IMR-90 (cell line): ENCODE results near the gene RHOT2. TPM values are rescaled to one million over a fixed set of nuclear protein-coding genes. Genes with fewer than 3 reads are reported as not detected.
A peak's percentile ranks its signal among the peaks of the same experiment; 100 is the strongest.

ENCODE experiments used
- ATAC-seq: fragments of 200-7000 bp; cut with Tn5 transposase; 2 replicates; pipeline ENCODE4 v1.9.1; 2020; ENCODE audit warnings: low read depth, mild to moderate bottlenecking, moderate library complexity
- BruUV-seq: library from RNA; stranded (reverse); fragments of 400-500 nt; replicated peaks from 2 replicates; lab custom pipeline; 2021; lab: Mats Ljungman, UMichigan
- CTCF ChIA-PET: fragments of 300-600 bp; formaldehyde crosslinking; extraction: SDS; loops from one replicate; lab custom pipeline; 2021; ENCODE audit warnings: antibody characterized with exemption; lab: Yijun Ruan, JAX
- POLR2A ChIA-PET: fragments of 300-600 bp; sonication (Branson Sonifier 250); formaldehyde crosslinking; loops from one replicate; lab custom pipeline; 2022; ENCODE audit warnings: antibody characterized with exemption; ENCODE audit not compliant: unreplicated experiment; lab: Charles Lee
- DNase-seq: peaks from one replicate; pipeline ENCODE4 v3.0.0; 2013
- H2AFZ ChIP-seq: replicated peaks from 2 replicates; pipeline ENCODE3; 2013; ENCODE audit warnings: low read length, mild to moderate bottlenecking; ENCODE audit not compliant: poor library complexity
- H2AK5ac ChIP-seq: 2 replicates; pipeline ENCODE4 v1.6.1; 2013; ENCODE audit warnings: low read depth, low read length, inconsistent platforms
- H2AK9ac ChIP-seq: replicated peaks from 2 replicates; pipeline ENCODE3; 2013; ENCODE audit warnings: mild to moderate bottlenecking, low read depth, low read length, moderate library complexity; ENCODE audit not compliant: poor library complexity
- H2BK120ac ChIP-seq: 2 replicates; pipeline ENCODE4 v1.6.1; 2013; ENCODE audit warnings: low read depth, low read length, inconsistent platforms
- H2BK15ac ChIP-seq: 3 replicates; pipeline ENCODE4 v1.6.1; 2013; ENCODE audit warnings: low read depth, low read length, inconsistent platforms
- H2BK20ac ChIP-seq: 2 replicates; pipeline ENCODE4 v1.6.1; 2013; ENCODE audit warnings: low read depth, mild to moderate bottlenecking, inconsistent platforms, low read length, moderate library complexity
- H2BK5ac ChIP-seq: 2 replicates; pipeline ENCODE4 v1.6.1; 2013; ENCODE audit warnings: mild to moderate bottlenecking, low read depth, low read length, inconsistent platforms; ENCODE audit not compliant: poor library complexity, severe bottlenecking
- H3K14ac ChIP-seq: replicated peaks from 2 replicates; pipeline ENCODE4 v1.6.1; 2013; ENCODE audit warnings: low read depth, low read length, inconsistent platforms
- H3K18ac ChIP-seq: 2 replicates; pipeline ENCODE4 v1.6.1; 2013; ENCODE audit warnings: low read depth, low read length, control low read depth
- H3K23ac ChIP-seq: 2 replicates; pipeline ENCODE4 v1.6.1; 2013; ENCODE audit warnings: low read depth, low read length, inconsistent platforms
- H3K27ac ChIP-seq: 2 replicates; pipeline ENCODE4 v1.5.1; 2013; ENCODE audit warnings: mild to moderate bottlenecking, control low read depth, low read length; ENCODE audit not compliant: insufficient read depth
- H3K27me3 ChIP-seq: 2 replicates; pipeline ENCODE4 v1.6.1; 2013; ENCODE audit warnings: low read length; ENCODE audit not compliant: control insufficient read depth, insufficient read depth
- H3K36me3 ChIP-seq: 2 replicates; pipeline ENCODE4 v1.6.1; 2013; ENCODE audit warnings: low read length, mixed read lengths; ENCODE audit not compliant: control insufficient read depth, insufficient read depth
- H3K4ac ChIP-seq: 2 replicates; pipeline ENCODE4 v1.6.1; 2013; ENCODE audit warnings: low read depth, low read length, inconsistent platforms
- H3K4me1 ChIP-seq: 2 replicates; pipeline ENCODE4 v1.6.1; 2013; ENCODE audit warnings: low read length, mixed read lengths; ENCODE audit not compliant: control insufficient read depth, insufficient read depth
- H3K4me2 ChIP-seq: 2 replicates; pipeline ENCODE4 v1.6.1; 2013; ENCODE audit warnings: low read depth, mild to moderate bottlenecking, control low read depth, low read length, moderate library complexity
- H3K4me3 ChIP-seq: 2 replicates; pipeline ENCODE4 v1.5.1; 2013; ENCODE audit warnings: low read depth, mild to moderate bottlenecking, control low read depth, low read length, moderate library complexity; ENCODE audit not compliant: insufficient read depth
- H3K56ac ChIP-seq: 2 replicates; pipeline ENCODE4 v1.6.1; 2013; ENCODE audit warnings: low read length, inconsistent platforms; ENCODE audit not compliant: insufficient read depth; ENCODE audit errors: extremely low read depth
- H3K79me1 ChIP-seq, 2 experiments: 2 replicates each; pipeline ENCODE4 v1.6.1; 2013; ENCODE audit warnings: low read length in 2 of 2, inconsistent platforms in 1 of 2, low read depth in 1 of 2
- H3K9ac ChIP-seq: 2 replicates; pipeline ENCODE4 v1.6.1; 2013; ENCODE audit warnings: low read depth, low read length, control low read depth
- H3K9me1 ChIP-seq: 2 replicates; pipeline ENCODE4 v1.6.1; 2013; ENCODE audit warnings: low read length, inconsistent platforms; ENCODE audit not compliant: insufficient read depth
- H3K9me3 ChIP-seq: 2 replicates; pipeline ENCODE4 v1.6.1; 2013; ENCODE audit warnings: low read length; ENCODE audit not compliant: control insufficient read depth, insufficient read depth
- H4K20me1 ChIP-seq: 2 replicates; pipeline ENCODE4 v1.6.1; 2013; ENCODE audit warnings: low read length, inconsistent platforms; ENCODE audit not compliant: insufficient read depth
- H4K5ac ChIP-seq: 2 replicates; pipeline ENCODE4 v1.6.1; 2013; ENCODE audit warnings: mild to moderate bottlenecking, low read depth, low read length, control low read depth
- H4K8ac ChIP-seq, 2 experiments: 2 replicates each; pipeline ENCODE4 v1.6.1; 2013; ENCODE audit warnings: low read depth in 2 of 2, low read length in 2 of 2, control low read depth in 1 of 2, inconsistent platforms in 1 of 2
- H4K91ac ChIP-seq: 2 replicates; pipeline ENCODE4 v1.6.1; 2013; ENCODE audit warnings: low read depth, low read length, inconsistent platforms; ENCODE audit not compliant: insufficient read depth
- CEBPB ChIP-seq: IDR thresholded peaks from 2 replicates; pipeline ENCODE4 v1.6.1; 2012; ENCODE audit warnings: low read depth, low read length, improper control_type of control experiment
- FOS ChIP-seq: fragments of 150-350 bp; IDR thresholded peaks from 2 replicates; pipeline ENCODE4 v1.6.1; 2016; ENCODE audit warnings: low read depth, low read length
- MXI1 ChIP-seq: IDR thresholded peaks from 2 replicates; pipeline ENCODE4 v1.6.1; 2012; ENCODE audit warnings: low read depth, mild to moderate bottlenecking, low read length, moderate library complexity, borderline replicate concordance
- NFE2L2 ChIP-seq: fragments of 150-350 bp; IDR thresholded peaks from 2 replicates; pipeline ENCODE4 v1.6.1; 2016; ENCODE audit warnings: low read depth, mild to moderate bottlenecking, low read length
- USF2 ChIP-seq: fragments of 150-350 bp; IDR thresholded peaks from 2 replicates; pipeline ENCODE4 v1.6.1; 2017; ENCODE audit warnings: mild to moderate bottlenecking, antibody characterized with exemption, low read length, low read depth
- WGBS, 2 experiments: methylation state at CpG; one replicate each; pipeline versions ENCODE4 v1.1.5 to v1.1.7; 2013; ENCODE audit warnings: missing lambda C conversion rate in 2 of 2; ENCODE audit not compliant: insufficient read length in 1 of 2; ENCODE audit errors: extremely low coverage in 2 of 2; 5-methylcytosine and 5-hydroxymethylcytosine counted together
- dilution Hi-C: fragments of 300-500 bp; cut with HindIII; formaldehyde crosslinking; loops from one replicate; pipeline ENCODE4 v1.14.3; 2018; ENCODE audit warnings: low sequenced_read_pairs; ENCODE audit not compliant: unreplicated experiment
- in situ Hi-C: fragments of 300-500 bp; cut with MboI; formaldehyde crosslinking; loops from 3 replicates; pipeline ENCODE4 v1.14.3; 2019; ENCODE audit warnings: low sequenced_read_pairs, inconsistent platforms, mixed read lengths
- intact Hi-C: fragments of 100-400 bp; cut with micrococcal nuclease; formaldehyde crosslinking; loops from 2 replicates; pipeline ENCODE4 v1.10.0; 2022
- polyA plus RNA-seq, 3 experiments: library from polyadenylated mRNA; depleted of rRNA; stranded (reverse); fragments of >200 nt; gene quantifications; 2 replicates each; pipeline ENCODE4 v1.2.3, GENCODE V29; 2012; ENCODE audit warnings: low replicate concordance in 1 of 3
- total RNA-seq: library from RNA; depleted of rRNA; stranded (reverse); fragments of >200 nt; gene quantifications from 2 replicates; pipeline ENCODE4 v1.2.3, GENCODE V29; 2012

RHOT2 gene
- total and polyA plus RNA-seq, 2 of the 4 experiments (the other 2 are of a cell fraction), result 20.3 to 181 TPM

- in situ Hi-C loops (loop anchor here (25.0 kb wide), 1 partner anchor 361 kb away; the partner anchor contains the start of gene SSTR5), intact Hi-C loops (no loop called here), dilution Hi-C loops (no loop called here)
- no peak overlapping the region for H3K9ac ChIP-seq
- no peak overlapping the region for H3K14ac ChIP-seq
- CTCF ChIA-PET, result interaction anchor here (0.6 kb wide), 1 partner anchor 1194 kb away, joined by 3 read pairs; no protein-coding TSS in a partner anchor
- no peak overlapping the region for H3K23ac ChIP-seq
- H3K56ac ChIP-seq, result no peak overlapping the region
- no peaks in the 10 kb centered on the region for H3K4me1 ChIP-seq
- DNase-seq (no peak), ATAC-seq (peak; percentile 88)
- H2AK9ac ChIP-seq, result no peak overlapping the region
- H3K4me3 ChIP-seq, result no peak overlapping the region
- H2BK15ac ChIP-seq, result no peak overlapping the region
- H2BK120ac ChIP-seq, result no peak overlapping the region
- no peak overlapping the region for H2BK5ac ChIP-seq
- H4K8ac ChIP-seq, result no peak overlapping the region
- H3K27me3 ChIP-seq, result peaks cover 69% of the 10 kb centered on the region
- H3K36me3 ChIP-seq, result no peaks in the 10 kb centered on the region
- no peak overlapping the region for H3K27ac ChIP-seq
- no peak overlapping the region for H2BK20ac ChIP-seq
- H3K9me3 ChIP-seq, result no peaks in the 10 kb centered on the region
- TF ChIP-seq CEBPB (no peak), USF2 (no peak), NFE2L2 (no peak), MXI1 (peak; percentile 42; the same call in 1 of the 2 replicates), FOS (no peak)
- H3K4me2 ChIP-seq, result no peak overlapping the region
- BruUV-seq, result no TSS peak
- POLR2A ChIA-PET, result no interaction called here
- no peak overlapping the region for H2AFZ ChIP-seq
- WGBS, 2 experiments, result 6% methylated on average over 36 of the region's 76 CpGs; no CpG with 5 or more reads in 1 of the 2 experiments
- H2AK5ac ChIP-seq, result no peak overlapping the region
- no peak overlapping the region for H3K18ac ChIP-seq
- H4K5ac ChIP-seq, result no peak overlapping the region
- no peak overlapping the region for H4K91ac ChIP-seq
- no peaks in the 10 kb centered on the region for H3K9me1 ChIP-seq
- H3K4ac ChIP-seq, result no peak overlapping the region
- H3K79me1 ChIP-seq, result no peaks in the 10 kb centered on the region
- H4K20me1 ChIP-seq, result peaks cover 5% of the 10 kb centered on the region
These were observed 33.0 kb downstream of the RHOT2 start for GRCh38 chr16:700684-701584.
